Parathyroid adenoma (tissue), 2 donors: ENCODE measurements around the gene PARP3.

Source experiments
- H2AFZ ChIP-seq: fragments of 300-600 bp; sonication (generic); one replicate; pipeline ENCODE4 v1.7.0; 2017; ENCODE audit warnings: antibody characterized with exemption, mild to moderate bottlenecking
- H3K27ac ChIP-seq: fragments of 300-600 bp; sonication (generic); one replicate; pipeline ENCODE4 v1.7.0; 2017
- H3K27me3 ChIP-seq: fragments of 300-600 bp; sonication (generic); one replicate; pipeline ENCODE4 v1.7.0; 2017; ENCODE audit warnings: low read length; ENCODE audit not compliant: control insufficient read depth, insufficient read depth
- H3K36me3 ChIP-seq: fragments of 300-600 bp; sonication (generic); one replicate; pipeline ENCODE4 v1.7.0; 2017; ENCODE audit warnings: low read length; ENCODE audit not compliant: control insufficient read depth, insufficient read depth
- H3K4me1 ChIP-seq: fragments of 300-600 bp; sonication (generic); one replicate; pipeline ENCODE4 v1.7.0; 2017; ENCODE audit warnings: control low read depth
- H3K4me2 ChIP-seq: fragments of 300-600 bp; sonication (generic); one replicate; pipeline ENCODE4 v1.7.0; 2017; ENCODE audit warnings: low read length
- H3K4me3 ChIP-seq: fragments of 300-600 bp; sonication (generic); one replicate; pipeline ENCODE4 v1.7.0; 2017; ENCODE audit warnings: low read depth, low read length
- H3K79me2 ChIP-seq: fragments of 300-600 bp; sonication (generic); one replicate; pipeline ENCODE4 v1.7.0; 2017; ENCODE audit warnings: control low read depth
- H3K9ac ChIP-seq: fragments of 300-600 bp; sonication (generic); one replicate; pipeline ENCODE4 v1.7.0; 2017; ENCODE audit warnings: mild to moderate bottlenecking
- H3K9me3 ChIP-seq: fragments of 300-600 bp; sonication (generic); one replicate; pipeline ENCODE4 v1.7.0; 2017; ENCODE audit warnings: low read length; ENCODE audit not compliant: control insufficient read depth
- CTCF ChIP-seq: fragments of 300-600 bp; sonication (generic); IDR thresholded peaks from one replicate; pipeline ENCODE4 v1.7.0; 2017; ENCODE audit warnings: antibody characterized with exemption, mild to moderate bottlenecking
- donor health status: primary hyperparathyroidism.

PARP3 gene

GRCh38 chr3:51930439-51930838, 11.7 kb upstream of the PARP3 start:
- no peak for TF ChIP-seq CTCF
- no peak overlapping the region for H3K27ac ChIP-seq
- no peak overlapping the region for H3K4me3 ChIP-seq

GRCh38 chr3:51931756-51932155, 10.4 kb upstream of the PARP3 start:
- Histone ChIP-seq H2AFZ (no peak overlapping the region), H3K36me3 (no peaks in the 10 kb centered on the region), H3K4me2 (no peak overlapping the region), H3K4me3 (no peak overlapping the region), H3K27ac (no peak overlapping the region), H3K9ac (no peak overlapping the region), H3K79me2 (no peaks in the 10 kb centered on the region), H3K4me1 (no peaks in the 10 kb centered on the region), H3K9me3 (no peaks in the 10 kb centered on the region), H3K27me3 (no peaks in the 10 kb centered on the region)
- no peak for TF ChIP-seq CTCF

More at GRCh38 chr3:51930439-51930838, 11.7 kb upstream of the PARP3 start:
- no peaks in the 10 kb centered on the region for H3K9me3 ChIP-seq
- H3K4me2 ChIP-seq: no peak overlapping the region
- no peaks in the 10 kb centered on the region for H3K27me3 ChIP-seq
- no peak overlapping the region for H3K9ac ChIP-seq
- no peaks in the 10 kb centered on the region for H3K4me1 ChIP-seq
- no peaks in the 10 kb centered on the region for H3K36me3 ChIP-seq
- no peaks in the 10 kb centered on the region for H3K79me2 ChIP-seq
- H2AFZ ChIP-seq: no peak overlapping the region

GRCh38 chr3:51932471-51933370, 9.4 kb upstream of the PARP3 start:
- Histone ChIP-seq H3K27ac (no peak overlapping the region), H3K9me3 (no peaks in the 10 kb centered on the region), H3K9ac (no peak overlapping the region), H3K79me2 (no peaks in the 10 kb centered on the region), H3K4me1 (no peaks in the 10 kb centered on the region), H2AFZ (no peak overlapping the region), H3K36me3 (no peaks in the 10 kb centered on the region), H3K4me3 (no peak overlapping the region), H3K27me3 (no peaks in the 10 kb centered on the region), H3K4me2 (no peak overlapping the region)
- no peak for TF ChIP-seq CTCF

- no peaks in the 10 kb centered on the region for H3K79me2 ChIP-seq
- TF ChIP-seq CTCF: no peak
- H3K9ac ChIP-seq: no peak overlapping the region
- H3K4me3 ChIP-seq: no peak overlapping the region
- H3K27me3 ChIP-seq: no peaks in the 10 kb centered on the region
- no peaks in the 10 kb centered on the region for H3K36me3 ChIP-seq
- no peak overlapping the region for H3K4me2 ChIP-seq
- no peak overlapping the region for H3K27ac ChIP-seq
- H3K4me1 ChIP-seq: no peaks in the 10 kb centered on the region
- H3K9me3 ChIP-seq: no peaks in the 10 kb centered on the region
- no peak overlapping the region for H2AFZ ChIP-seq
These were observed 8.6 kb upstream of the PARP3 start for GRCh38 chr3:51933471-51934138.
